Heart left ventricle (tissue), 16 donors: Measurements from ENCODE around the gene FXYD3. TPM values are rescaled to one million over a fixed set of nuclear protein-coding genes. Genes with fewer than 3 reads are reported as not detected.

Source experiments
- ATAC-seq, 4 donors: fragments of 200-7000 bp; cut with Tn5 transposase; one replicate each; pipeline ENCODE4 v1.9.1; 2020 to 2022; ENCODE audit warnings: moderate library complexity in 4 of 4, mild to moderate bottlenecking in 3 of 4, moderate number of reproducible peaks in 1 of 4
- DNase-seq, 5 donors: peaks; one replicate each; pipeline ENCODE4 v3.0.0-alpha.2; 2020
- H3K27ac ChIP-seq, 12 donors: fragments of 200-600 bp; sonication (generic) in 4 of 12; one replicate each; pipeline versions ENCODE4 v1.5.0 to v1.8.0; 2016 to 2022; ENCODE audit warnings: mild to moderate bottlenecking in 2 of 12
- H3K27me3 ChIP-seq, 9 donors: fragments of 200-600 bp; sonication (generic) in 2 of 9; one replicate each; pipeline versions ENCODE4 v1.5.1 to v1.8.0; 2016 to 2022; ENCODE audit warnings: mild to moderate bottlenecking in 3 of 9
- H3K36me3 ChIP-seq, 9 donors: fragments of 200-600 bp; sonication (generic) in 2 of 9; one replicate each; pipeline versions ENCODE4 v1.5.0 to v1.8.0; 2018 to 2022; ENCODE audit warnings: mild to moderate bottlenecking in 2 of 9
- H3K4me1 ChIP-seq, 12 donors: fragments of 200-600 bp; sonication (generic) in 4 of 12; one replicate each; pipeline versions ENCODE4 v1.5.0 to v1.8.0; 2016 to 2022; ENCODE audit warnings: mild to moderate bottlenecking in 3 of 12
- H3K4me3 ChIP-seq, 12 donors: fragments of 200-600 bp; sonication (generic) in 4 of 12; one replicate each; pipeline versions ENCODE4 v1.5.0 to v1.8.0; 2017 to 2022; ENCODE audit warnings: mild to moderate bottlenecking in 9 of 12, moderate library complexity in 4 of 12
- H3K9me3 ChIP-seq, 12 donors: fragments of 200-600 bp; sonication (generic) in 4 of 12; one replicate each; pipeline versions ENCODE4 v1.5.0 to v1.8.0; 2016 to 2022; ENCODE audit warnings: mild to moderate bottlenecking in 1 of 12
- CTCF ChIP-seq, 12 donors: fragments of 200-600 bp; sonication (generic) in 4 of 12; IDR thresholded peaks; one replicate each; pipeline versions ENCODE4 v1.5.0 to v1.8.0; 2018 to 2022; ENCODE audit warnings: antibody characterized with exemption in 12 of 12, mild to moderate bottlenecking in 5 of 12
- POLR2A ChIP-seq, 2 donors: fragments of 450-650 bp; IDR thresholded peaks; one replicate each; pipeline ENCODE4 v1.6.1; 2017; ENCODE audit warnings: antibody characterized with exemption in 2 of 2, mild to moderate bottlenecking in 2 of 2, moderate library complexity in 2 of 2
- WGBS, 4 donors: extraction: QIAGEN DNeasy Blood & Tissue Kit in 2 of 4; methylation state at CpG; one replicate each; pipeline versions ENCODE4 v1.1.5 to v1.1.7; 2013 to 2018; 5-methylcytosine and 5-hydroxymethylcytosine counted together
- intact Hi-C, 10 donors: fragments of 100-400 bp; cut with DNase I; formaldehyde crosslinking; loops; one replicate each; pipeline versions ENCODE4 v1.11.1 to v1.14.2; 2022
- polyA plus RNA-seq, 2 donors: library from polyadenylated mRNA; stranded (reverse); fragments of 200-250 nt; gene quantifications; one replicate each; pipeline ENCODE4 v1.2.3, GENCODE V29; 2013
- total RNA-seq, 9 donors: library from RNA; depleted of rRNA in 2 of 9; stranded (reverse); fragments of >200 nt in 2 of 9; fragmentation: NEBNext Ultra II Directional in 3 of 9; extraction: Animal tissue kit (Norgen Biotek cat#: 25700) in 3 of 9; gene quantifications; one replicate each; pipeline versions ENCODE4 v1.1.0 to v1.2.4, GENCODE V29; 2016 to 2023
- donor health status: ischemic (EF 13 %, LVEDD 7.1; RV severe dilation, severe dysfunction).
- donor health status: healthy with polysubstance abuse.
- donor health status: DM: no; HTN: yes; CAD: no.
- donor health status: DM: no; HTN: no; CAD: no.
- donor health status: ischemic (EF 25% LVEDD 6.9; RV normal size, moderate dysfunction).
- donor health status: ischemic (EF 25% LVEDD 5.7; RV mildly dilated, moderate dysfunction).
- donor health status: healthy.
- donor health status: DM: yes; HTN: yes; CAD: no.
- donor health status: ischemic (EF 35%, LVEDD 5.7; RV mildly dilated, moderate dysfunction).
- donor health status: nonischemic (EF 11% LVEDD 7.7; RV severe dilation, severe dysfunction).
- donor health status: DM: yes; HTN: yes; CAD: no.
- donor health status: PGD.
- donor health status: ischemic (EF 29% LVEDD 5.4; RV normal size, mild dysfunction).
- donor health status: nonischemic (EF 23%, LVEDD 6.1; RV moderate dilation, normal function).

Gene FXYD3
- total and polyA plus RNA-seq, 11 donors = 0.37 to 2.5 (median 0.93) TPM; not detected in 3

DNA sequence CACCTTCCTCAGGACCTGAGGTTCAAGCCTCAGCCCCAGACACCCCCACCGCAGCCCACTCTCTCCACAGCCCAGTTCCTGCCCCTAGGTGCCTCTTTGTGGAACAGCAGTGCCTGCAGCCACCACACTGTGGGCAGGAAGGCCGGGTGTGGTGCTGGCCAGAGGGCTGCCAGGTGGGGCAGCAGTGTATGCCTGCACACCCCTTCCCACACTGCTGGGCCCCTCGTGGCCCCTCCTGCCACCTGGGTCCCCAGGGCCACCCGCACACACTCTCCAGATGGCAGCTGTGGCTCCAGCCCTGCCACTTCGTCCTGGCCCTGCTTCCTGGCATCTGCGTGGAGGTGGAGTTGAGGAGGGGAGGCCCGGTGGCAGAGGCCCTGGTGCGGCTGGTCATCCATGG lies 39.0 kb upstream of the FXYD3 start:
- intact Hi-C loops = no loop called here
- no peak overlapping the region for H3K27ac ChIP-seq
- 75 to 79% (median 78%) methylated on average over 7 to 8 of the region's 8 CpGs for WGBS, 4 donors
- no peaks in the 10 kb centered on the region for H3K4me1 ChIP-seq
- H3K36me3 ChIP-seq = no peaks in the 10 kb centered on the region
- no peak for TF ChIP-seq CTCF (IDR thresholded peaks at IDR 0.05)
- no peak for ATAC-seq
- DNase-seq = no peak
- no peak overlapping the region for H3K4me3 ChIP-seq
- H3K27me3 ChIP-seq = no peaks in the 10 kb centered on the region
- H3K9me3 ChIP-seq = no peaks in the 10 kb centered on the region

DNA sequence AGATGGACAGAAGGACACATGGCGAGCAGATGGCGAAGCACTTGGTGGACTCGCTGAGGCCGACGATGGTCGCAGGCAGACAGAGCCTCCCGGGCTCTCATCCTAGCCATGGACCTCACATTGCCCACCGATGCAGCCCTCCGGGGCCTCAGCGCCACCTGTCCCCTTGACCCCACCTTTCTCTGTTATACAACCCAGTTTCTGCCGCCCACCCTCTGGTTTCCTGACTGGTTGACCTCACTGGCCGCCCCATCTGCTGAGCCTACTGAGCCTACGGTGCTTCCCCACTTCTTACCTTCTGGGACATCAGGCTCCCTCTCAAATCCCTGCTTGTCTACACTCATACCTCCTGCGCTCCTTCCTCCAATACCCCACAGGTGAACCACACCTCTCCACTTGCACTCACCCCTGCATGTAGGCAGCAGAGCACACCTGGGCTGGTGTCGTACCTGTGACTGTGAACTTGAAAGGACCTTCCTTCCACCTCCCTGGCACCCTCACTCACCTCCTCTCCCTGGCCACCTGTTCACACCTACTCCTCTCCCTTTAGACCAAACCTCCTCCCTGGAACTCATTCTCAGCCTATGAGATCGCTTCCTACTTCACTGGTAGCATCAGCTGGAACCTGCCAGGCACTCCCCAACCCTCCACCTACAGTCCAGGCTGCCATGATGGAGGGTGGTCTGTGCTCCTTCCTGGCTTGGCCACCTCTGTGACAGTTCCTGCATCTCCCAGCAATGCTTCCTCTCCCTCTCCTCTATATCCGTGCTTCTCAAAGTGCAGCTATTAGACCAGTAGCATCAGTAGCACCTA lies 38.0 kb upstream of the FXYD3 start:
- no peaks in the 10 kb centered on the region for H3K4me1 ChIP-seq
- no peaks in the 10 kb centered on the region for H3K36me3 ChIP-seq
- 88 to 90% (median 89%) methylated on average over 17 of the region's 17 CpGs for WGBS, 4 donors
- no peak overlapping the region for H3K4me3 ChIP-seq
- DNase-seq (peak in 1 of 5 donors; percentile 28), ATAC-seq (no peak)
- intact Hi-C loops = no loop called here
- TF ChIP-seq POLR2A (IDR thresholded peaks at IDR 0.05) (no peak), CTCF (IDR thresholded peaks at IDR 0.05) (no peak)
- H3K27ac ChIP-seq = no peak overlapping the region
- H3K27me3 ChIP-seq = no peaks in the 10 kb centered on the region
- H3K9me3 ChIP-seq = no peaks in the 10 kb centered on the region

DNA sequence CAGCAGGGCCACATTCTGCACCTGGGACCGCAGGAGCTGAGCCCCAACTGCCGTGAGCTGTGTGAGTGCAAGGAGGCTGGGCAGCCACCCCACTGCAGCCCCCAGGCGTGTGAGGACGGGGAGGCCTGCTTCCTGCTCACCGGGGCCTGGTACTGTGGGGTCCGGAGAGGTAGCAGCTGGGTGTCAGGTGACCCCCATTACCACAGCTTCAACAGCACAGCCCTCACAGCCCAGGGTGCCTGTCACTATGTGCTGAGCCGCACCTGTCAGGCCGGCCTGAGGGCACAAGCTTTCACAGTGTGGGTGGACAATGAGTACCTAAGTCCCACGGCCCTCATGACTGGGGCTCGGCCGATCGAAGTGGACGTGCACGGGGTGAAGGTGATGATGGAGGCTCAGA lies 35.8 kb upstream of the FXYD3 start:
- Histone ChIP-seq H3K4me3 (no peak overlapping the region), H3K27me3 (no peaks in the 10 kb centered on the region), H3K9me3 (no peaks in the 10 kb centered on the region), H3K36me3 (no peaks in the 10 kb centered on the region), H3K27ac (no peak overlapping the region), H3K4me1 (no peaks in the 10 kb centered on the region)
- WGBS, 4 donors = 83 to 91% (median 86%) methylated on average over 9 to 14 of the region's 14 CpGs
- no peak for TF ChIP-seq POLR2A (IDR thresholded peaks at IDR 0.05)
- TF ChIP-seq CTCF (IDR thresholded peaks at IDR 0.05) = no peak
- no peak for ATAC-seq
- DNase-seq = no peak
- intact Hi-C loops = no loop called here

DNA sequence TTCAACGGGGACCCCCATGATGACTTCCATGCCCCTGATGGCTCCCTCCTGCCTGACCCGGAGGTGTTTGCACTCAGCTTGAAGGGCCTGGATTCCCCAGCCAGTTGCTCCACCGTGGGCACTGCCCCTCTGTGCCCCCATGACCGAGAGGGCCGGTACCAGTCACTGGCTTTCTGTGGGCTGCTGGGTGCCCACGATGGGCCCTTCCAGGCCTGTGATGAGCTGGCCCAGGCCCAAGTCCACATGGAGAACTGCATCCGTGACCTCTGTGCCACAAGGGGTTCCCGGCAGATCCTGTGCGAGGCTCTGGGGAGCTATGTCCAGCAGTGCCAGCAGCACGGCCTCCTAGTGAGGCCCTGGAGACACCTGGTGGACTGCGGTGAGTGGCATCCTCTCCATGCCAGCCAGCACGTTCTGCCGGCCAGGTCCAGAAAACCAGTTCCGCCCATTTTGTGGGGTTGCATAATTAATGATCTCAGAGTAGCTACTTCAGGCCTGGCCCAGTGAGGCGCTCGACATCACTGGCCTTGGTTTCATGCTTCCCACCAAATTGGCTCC lies 34.9 kb upstream of the FXYD3 start:
- Histone ChIP-seq H3K36me3 (no peaks in the 10 kb centered on the region), H3K9me3 (no peaks in the 10 kb centered on the region), H3K4me1 (no peaks in the 10 kb centered on the region), H3K4me3 (no peak overlapping the region), H3K27ac (no peak overlapping the region), H3K27me3 (no peaks in the 10 kb centered on the region)
- WGBS, 4 donors = 77 to 90% (median 79%) methylated on average over 11 to 16 of the region's 16 CpGs
- no peak for DNase-seq
- TF ChIP-seq POLR2A (IDR thresholded peaks at IDR 0.05) (no peak), CTCF (IDR thresholded peaks at IDR 0.05) (no peak)
- no peak for ATAC-seq
- intact Hi-C loops = no loop called here
